NCI-H2107 (cell line): ENCODE results near the gene VAT1L.

ENCODE experiments used
- DNase-seq: peaks from one replicate; lab custom pipeline; 2025; lab: John Stamatoyannopoulos, UW

VAT1L gene

DNA sequence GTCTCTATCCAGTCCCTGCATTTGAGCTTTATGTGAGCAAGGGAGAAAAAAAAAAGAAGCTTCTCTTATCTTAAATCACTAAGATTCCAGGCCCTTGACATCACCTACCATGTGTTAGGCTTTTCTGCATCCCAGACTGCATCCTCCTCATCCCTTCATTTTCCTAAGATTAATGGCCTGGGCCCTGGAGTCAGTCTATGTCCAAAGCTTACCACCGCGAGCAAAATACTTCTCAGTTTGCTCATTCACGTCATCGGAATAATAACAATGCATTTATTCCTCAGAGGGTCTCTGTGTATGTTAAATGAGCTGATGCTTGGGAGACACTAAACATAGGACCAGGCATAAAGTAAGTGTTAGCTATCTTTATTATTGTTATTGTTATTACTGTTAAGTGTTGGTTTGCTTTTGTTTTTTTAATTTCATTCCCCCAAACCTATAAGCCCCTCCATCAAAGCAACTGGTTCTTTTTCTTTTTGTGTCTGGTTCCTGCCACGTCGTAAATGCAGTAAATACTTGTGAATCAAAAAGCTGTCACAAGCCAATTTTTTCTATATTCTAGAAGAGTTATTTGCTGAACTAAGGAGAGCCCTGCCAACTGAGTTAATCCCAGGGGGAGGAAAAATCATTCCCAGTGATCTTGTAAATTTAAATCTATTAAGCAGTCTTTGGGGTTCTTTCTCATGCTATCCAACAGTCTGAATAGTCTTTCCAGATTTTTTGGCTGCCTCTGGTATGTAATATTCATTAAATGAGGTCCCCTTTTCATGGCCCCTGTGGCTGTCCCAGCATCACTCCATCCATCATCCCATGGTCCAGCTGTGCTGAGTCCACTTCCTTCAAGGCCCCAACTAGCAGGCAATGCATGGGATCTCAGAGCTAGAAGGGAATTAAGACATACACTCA, 46.5 kb downstream of the VAT1L start:
- DNase-seq: no peak

DNA sequence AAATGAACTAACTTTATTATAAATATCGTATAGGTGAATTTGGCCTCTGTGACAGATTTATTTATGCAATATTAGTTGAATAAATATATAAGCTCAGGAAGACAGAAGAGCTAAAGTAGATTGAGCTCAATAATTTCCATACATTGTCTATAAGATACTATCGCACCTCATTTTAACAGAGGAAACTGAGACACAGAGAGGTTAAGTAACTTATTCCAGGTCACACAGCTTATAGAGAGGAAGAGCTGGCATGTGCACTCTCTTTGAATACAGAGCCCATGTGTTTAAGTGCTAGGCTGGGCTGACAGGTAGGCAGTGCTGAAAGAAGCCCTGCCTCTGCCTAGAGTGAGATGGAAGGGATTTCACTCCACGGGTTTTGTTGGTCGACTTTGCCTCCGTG, 48.4 kb downstream of the VAT1L start:
- DNase-seq: no peak

DNA sequence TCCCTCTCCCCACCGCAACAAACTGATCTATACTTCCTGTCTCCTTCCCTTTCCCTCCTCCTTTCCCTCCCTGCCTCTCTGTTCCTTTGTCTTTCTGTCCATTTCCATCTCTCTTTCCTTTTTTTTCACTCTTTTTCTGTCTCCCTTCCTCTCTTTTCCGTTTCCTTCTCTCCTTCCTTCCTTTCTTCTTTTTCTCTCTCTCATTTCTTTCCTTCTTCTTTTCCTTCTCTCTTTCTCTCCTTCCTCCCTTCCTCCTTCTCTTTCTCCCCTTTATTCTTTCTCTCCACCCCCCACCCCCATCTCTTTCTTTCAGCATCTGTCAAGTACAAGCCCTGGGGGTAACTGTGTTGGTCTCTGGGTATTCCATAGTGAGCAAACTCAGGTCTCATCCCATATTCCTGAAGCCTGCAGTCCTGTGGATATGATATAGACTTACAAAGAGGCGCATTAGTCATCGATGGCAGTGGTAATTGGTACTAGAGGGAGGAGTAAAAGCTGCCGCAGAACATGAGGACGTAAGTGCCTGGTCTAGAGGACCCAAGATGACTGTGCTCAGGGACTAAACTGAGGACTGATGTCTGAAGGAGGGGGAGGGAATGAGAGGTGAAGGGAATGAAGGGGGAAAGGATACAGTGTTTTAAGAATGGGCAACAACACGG, 50.4 kb downstream of the VAT1L start:
- no peak for DNase-seq

DNA sequence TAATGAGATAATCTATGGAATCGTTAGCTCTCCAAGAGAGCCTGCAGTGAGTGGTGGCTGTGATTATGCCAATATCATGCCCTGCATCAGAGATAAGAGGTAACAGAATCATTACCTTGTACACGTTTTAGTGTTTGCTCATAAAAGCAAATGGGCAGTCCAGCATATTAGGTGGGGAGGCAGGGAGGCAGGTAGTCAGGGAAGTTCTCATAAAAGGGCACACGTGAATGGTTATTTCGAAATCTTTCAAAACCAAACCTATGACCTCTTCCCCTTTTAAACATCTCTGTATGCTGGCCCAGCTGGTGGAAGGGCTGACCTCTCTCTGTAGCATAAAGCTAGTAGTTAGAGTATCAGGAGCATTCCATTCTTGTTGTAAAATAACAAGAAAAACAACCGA, 51.7 kb downstream of the VAT1L start:
- no peak for DNase-seq

DNA sequence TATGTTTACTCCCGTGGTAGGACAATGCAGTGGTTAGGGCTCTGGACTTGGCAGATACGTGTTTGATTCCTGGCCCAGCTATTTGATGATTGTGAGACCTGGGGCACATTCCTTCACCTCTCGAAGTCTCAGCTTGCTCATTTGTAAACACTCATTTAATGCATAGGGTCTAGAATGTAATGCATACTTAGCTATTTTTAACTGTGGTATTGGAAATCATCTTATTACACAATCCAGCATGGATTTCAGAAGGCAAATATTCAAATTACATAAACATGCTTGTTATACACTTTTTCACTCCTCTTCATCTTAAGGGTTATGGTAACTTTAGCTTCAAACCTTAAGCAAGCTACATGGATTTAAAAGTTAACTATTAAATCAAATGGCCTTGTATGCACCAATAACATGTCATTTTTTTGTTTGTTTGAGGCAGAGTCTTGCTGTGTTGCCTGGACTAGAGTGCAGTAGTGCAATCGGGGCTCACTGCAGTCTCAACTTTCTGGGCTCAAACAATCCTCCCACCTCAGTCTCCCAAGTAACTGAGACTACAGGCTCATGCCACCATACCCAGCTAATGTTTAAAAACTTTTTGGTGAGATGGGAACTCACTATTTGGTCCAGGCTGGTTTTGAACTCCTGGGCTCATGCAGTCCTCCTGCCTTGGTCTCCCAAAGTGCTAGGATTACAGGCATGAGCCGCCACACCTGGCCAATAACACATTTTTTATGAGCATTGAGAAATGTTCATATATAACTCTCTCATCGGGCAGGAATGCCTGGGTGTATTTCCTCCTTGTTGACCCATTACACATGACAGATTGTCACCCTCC, 52.5 kb downstream of the VAT1L start:
- no peak for DNase-seq

DNA sequence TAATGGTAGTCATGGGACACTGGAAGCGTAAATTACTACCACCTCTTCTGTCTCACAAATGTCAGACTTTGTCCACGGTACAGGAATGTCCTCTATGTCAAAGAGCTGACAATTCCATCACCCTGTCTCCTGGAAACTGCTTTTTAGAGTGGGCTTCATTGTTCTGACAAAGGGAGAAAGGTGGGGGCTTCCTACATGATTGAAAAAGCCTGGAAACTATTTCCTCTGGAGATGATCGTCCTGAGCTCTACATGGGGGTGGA, 53.1 kb downstream of the VAT1L start:
- no peak for DNase-seq

DNA sequence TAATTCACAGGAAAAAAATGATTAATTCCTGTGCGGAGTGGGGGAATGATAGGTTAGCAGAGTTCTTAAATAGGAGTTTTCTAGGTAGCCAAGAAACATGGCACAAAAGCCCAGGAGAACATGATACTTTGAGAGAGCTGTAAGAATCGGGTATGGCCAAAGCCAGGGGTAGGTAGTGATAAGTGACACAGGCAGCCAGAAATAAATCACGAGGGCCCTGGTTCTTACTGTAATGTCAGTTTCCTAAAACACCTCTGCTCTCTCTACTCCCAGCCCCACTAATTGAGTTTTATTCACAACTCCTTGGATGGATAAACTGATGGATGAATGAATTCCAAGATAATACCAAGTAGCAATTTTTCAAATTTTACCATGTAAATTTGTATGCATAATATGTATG, 54.1 kb downstream of the VAT1L start:
- DNase-seq: no peak

DNA sequence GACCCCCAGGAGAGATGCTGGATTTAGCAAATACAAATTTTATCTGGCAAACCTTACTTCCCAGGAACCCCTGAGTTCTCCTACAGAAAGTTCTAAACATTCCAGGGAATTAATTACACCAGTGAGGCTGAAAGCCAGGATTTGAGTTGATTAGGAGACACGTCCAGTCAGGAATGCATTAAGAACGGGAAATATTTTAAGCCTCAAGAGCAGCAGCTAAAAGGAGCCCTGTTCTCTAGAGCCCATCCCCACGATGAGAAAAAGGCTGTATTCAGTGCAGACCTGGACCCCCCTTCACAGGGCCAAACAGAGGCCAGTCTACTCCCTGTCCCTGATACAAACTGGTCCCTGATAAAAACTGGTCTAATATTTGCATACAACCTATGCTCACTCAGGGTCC, 55.0 kb downstream of the VAT1L start:
- DNase-seq: no peak

DNA sequence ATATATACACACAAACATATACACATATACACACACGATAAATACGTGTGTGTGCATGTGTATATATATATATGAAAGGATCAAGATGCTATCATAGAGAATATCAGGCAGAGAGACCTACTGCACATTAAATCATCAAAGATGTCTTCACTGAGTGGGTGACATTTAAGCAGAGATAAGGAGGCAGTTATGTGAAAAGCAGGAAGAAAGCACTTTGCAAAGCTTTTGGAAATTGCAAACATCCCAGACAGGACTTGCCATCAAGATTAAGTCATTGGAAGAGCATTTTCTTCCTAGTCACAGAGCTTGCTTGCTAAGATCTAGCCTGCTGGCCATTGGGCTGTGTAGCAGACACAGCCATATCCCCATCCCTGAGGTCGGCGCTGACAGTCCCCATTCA, 56.4 kb downstream of the VAT1L start:
- no peak for DNase-seq

DNA sequence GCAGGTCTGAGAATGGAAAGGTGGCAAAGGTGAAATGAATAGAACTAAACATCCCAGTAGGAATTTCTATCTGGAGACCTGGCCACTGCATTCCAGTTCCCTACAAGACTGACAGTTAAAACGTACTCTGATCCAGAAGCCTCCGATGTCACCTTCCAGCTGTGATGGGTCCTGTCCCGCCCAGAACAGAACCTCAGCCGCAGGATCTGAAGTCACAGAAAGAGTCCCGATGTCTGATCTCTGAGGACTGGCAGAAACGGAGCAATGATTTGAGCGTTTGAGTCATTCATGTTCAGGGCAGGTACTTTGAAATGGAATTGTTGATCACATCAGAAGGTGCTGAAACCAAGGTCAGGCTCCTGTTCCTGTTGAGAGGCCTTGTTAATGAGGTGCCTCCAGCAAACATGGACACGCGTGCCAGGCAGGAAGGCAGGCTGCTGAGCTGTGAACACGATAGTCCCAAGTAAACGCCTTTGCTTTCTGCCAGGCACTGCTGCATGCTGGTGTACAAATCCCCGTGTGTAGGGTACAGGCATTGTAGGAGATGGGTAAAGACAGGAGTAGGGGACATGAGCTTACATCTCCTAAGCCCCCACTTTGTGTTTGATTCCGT, 61.4 kb downstream of the VAT1L start:
- no peak for DNase-seq

DNA sequence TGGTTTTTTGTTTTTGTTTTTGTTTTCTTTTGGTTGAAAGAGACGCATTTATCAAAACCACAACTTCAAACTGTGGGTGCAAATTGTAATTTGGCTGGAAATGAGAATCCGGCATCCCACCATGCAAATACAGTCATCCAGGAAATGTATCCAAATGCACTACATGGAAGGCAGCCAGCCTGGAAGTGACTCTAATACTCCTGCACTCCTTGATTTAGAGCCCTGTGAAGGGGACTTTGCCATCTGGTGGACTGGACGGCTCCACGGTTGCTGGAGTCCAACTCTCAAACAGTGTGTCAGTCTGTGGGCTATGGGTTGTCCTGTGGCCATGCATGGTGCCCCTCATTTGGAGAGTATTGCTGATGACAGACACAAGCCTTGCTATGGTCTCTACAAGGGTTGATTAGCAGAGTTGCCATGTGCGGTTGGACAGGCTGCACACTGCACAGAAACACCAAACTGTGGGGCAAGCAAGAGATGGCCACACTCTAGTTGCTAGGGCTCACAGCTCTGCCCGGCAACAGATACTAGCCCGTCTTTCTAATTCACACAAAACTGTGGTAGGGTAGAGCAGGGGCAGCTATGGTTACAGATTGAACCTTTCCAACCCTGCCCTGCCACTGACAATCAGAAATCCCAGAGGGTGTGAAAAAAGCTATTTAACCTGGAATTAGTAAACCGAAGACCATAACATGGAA, 62.4 kb downstream of the VAT1L start:
- DNase-seq: no peak

DNA sequence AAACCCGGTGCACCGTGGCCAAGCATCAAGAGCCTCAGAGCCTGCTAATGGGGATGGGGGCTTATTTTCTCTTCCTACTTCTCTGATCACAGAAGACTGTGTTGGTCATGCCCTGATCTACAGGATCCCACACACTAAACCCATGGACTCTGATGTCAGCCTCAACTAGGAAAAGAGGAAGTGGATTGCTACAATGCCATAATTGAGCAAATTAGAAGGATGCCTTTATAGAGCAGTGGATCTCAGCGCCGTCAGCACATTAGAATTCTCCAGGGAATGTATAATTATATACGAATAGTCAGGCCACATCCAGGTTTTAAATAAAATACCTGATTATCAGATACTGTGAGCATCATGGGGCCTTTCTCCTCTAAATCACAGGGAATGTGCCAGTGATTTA, 64.8 kb downstream of the VAT1L start:
- DNase-seq: no peak

DNA sequence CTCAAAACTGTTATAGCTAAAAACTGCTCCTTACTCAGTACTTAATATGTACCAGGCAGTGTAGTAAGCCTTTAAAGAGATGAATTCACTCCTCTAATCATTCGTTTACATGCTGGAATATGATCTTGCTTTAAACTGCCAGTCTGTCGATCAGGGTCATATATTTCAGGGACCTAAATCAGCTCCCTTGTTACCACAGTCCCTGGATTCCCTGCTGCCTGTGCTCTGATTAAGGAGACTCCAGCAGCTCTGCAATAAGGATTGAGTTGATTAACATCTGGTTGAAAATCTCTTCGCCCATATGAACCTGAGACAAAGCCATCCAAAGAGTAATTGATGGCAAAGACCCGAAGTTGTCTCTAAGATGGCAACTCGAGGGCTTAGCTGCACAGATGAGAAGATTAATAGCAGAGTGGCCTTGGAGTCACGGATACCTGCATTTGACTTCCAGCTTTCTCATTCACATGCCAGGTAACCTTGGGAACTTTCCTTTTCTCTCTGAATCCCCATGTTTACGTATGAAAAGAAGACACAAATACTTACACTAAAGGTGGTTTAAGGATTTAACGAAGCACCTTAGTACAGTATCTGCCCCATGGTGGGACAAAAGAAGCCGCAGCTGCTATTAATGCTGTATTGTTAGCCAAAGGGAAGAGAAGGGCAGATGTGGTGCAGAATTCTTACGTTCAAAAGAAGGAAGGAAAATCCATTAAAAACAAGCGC, 68.2 kb downstream of the VAT1L start:
- no peak for DNase-seq

DNA sequence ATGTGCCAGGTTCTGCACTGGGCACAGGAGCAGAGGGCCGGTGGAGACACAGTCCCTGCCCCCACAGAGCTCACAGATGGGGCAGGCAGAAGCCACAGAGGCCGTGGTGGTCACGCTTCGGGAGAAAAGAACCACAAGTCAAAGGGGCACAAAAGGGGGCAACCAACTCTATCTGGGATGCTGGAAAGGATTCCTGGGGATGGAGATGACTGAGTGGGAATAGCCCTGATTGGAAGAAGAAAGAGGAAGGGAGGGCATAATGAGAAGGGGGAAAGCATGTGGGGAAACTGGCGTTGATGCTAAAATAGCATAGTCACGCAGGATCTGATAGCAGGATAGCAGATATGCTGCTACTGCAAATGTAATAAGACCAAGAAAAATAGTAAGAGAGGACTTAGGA, 69.7 kb downstream of the VAT1L start:
- no peak for DNase-seq

DNA sequence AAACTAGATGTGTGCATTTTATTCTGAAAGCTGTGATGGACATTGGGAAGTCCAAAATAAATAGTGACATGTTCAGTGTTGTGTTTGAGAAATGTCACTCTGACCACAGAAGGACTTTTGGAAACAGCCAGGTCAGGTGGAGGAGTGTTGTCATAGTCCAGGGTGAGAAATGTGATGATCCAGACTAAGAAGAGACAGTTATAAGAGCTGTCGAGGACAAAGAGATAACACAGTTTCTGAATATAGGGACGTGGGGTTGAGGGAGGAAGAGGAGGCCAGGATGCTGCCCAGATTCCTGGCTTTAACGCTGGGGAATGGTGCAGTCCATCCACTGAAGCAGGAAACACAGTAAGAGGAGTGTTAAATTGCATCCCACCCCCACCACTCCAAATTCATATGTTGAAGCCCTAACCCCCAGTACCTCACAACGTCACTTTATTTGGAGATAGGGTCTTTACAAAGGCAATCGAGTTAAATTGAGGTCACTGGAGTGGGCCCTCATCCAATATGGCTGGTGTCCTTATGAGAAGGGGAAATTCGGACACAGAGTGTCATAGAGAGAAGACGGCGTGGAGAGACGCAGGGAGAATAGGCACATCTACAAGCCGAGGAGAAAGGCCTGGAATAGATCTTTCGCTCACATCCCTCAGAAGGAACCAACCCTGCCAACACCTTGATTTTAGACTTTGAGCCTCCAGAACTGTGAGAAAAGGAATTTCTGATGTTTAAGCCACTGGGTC, 71.3 kb downstream of the VAT1L start:
- DNase-seq: no peak

DNA sequence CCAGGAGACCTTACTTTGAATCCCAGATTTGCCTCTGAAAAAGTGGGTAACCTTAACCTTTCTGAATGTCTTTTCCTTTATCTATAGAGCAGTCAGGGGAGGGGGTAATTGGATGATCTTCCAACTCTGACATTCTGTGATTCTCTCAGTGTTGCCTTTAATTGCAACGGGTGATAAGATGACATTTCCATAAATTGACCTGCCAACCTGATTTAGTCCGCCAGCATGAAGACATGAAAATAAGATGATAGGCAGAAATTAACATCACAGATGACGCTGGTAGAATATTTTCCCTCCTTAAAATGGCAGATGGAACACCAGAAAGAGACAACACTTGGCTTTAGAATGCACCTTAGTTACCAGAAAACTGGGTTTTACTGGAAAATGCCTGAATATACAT, 72.6 kb downstream of the VAT1L start:
- no peak for DNase-seq

DNA sequence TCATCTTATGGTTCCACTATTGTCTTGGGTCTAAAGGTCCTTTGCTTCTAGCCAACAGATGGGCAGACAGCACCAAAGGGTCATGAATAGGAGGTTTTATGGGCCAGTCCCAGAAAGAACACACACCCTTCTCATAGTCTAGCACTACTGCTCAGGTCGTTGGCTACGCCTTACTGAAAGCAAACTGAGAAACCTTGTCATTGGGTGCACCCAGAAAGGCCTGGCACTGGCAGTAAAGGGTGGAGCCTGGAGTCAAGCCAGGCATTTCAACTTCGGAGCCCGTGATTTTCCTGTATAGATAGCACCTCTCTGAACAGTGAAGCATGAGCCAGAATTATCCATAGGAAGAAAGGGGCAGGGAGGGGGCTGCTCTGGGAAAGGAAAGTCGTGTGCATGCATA, 74.9 kb downstream of the VAT1L start:
- DNase-seq: no peak

DNA sequence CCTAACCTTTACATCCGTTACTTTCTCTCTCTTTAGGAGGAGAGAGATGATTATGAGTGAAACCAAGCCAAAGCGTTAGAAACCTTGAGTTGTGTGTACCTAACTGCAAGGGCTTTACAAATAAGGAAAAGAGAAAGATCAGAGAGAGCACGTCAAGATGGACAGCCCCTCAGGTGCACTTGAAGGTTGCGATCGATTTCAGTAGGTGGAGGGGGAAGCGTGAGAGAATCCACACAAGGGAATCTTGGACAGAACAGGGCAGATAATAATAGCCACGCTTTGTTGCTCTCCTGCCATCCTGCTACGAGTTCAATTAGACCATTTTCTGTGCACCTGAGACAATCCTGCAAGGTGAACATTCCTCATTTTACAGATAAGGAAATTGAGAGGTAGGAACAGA, 78.4 kb downstream of the VAT1L start:
- no peak for DNase-seq

DNA sequence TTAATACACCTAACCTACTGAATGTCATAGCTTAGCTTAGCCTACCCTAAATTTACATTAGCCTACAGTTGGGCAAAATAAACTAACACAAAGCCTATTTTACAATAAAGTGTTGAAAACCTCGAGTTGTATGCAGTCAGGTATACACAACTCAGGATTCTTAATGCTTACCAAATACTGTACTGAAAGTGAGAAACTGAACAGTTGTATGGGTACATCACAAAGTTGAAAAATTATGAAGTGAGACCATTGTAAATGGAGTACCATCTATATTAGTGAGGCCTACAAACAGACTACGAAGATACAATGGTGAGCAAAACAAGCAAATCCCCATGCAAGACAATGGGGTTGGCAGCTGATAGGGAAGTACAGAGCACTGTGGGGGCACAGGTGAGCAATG, 79.7 kb downstream of the VAT1L start:
- DNase-seq: no peak

DNA sequence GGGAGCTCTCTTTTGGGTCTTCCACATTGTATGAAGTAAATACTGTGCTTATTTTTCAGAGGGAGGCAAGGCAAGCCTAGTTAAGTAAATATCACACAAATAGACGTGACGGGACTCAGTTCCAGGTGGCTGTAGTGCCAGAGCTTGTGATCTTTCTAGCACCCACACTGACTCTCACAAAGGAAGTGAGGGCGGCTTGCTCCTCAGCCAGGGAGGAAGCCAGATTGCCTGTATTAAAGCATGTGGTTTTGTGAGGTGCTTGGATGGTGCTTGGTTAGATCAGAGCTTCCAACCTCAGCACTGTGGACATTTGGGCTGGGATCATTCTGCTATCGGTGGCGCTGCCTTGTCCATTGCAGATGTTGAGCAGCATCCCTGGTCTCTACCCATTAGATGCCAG, 80.1 kb downstream of the VAT1L start:
- DNase-seq: no peak
